Heart right ventricle (tissue), 16 donors: ENCODE data around the gene IL11. TPM values are rescaled to one million over a fixed set of nuclear protein-coding genes. Genes with fewer than 3 reads are reported as not detected.

Experiments
- ATAC-seq, 8 donors: fragments of 200-7000 bp; cut with Tn5 transposase; one replicate each; pipeline ENCODE4 v1.9.1; 2020; ENCODE audit warnings: mild to moderate bottlenecking in 8 of 8, moderate library complexity in 8 of 8, moderate number of reproducible peaks in 1 of 8
- DNase-seq, 2 donors: peaks; one replicate each; pipeline ENCODE4 v3.0.0-alpha.2; 2020
- H3K27ac ChIP-seq, 10 donors: fragments of 200-600 bp; sonication (generic) in 2 of 10; one replicate each; pipeline versions ENCODE4 v1.5.0 to v1.8.0; 2020 to 2022; ENCODE audit warnings: mild to moderate bottlenecking in 3 of 10
- H3K27me3 ChIP-seq, 7 donors: fragments of 200-600 bp; one replicate each; pipeline ENCODE4 v1.8.0; 2021 to 2022; ENCODE audit warnings: mild to moderate bottlenecking in 2 of 7
- H3K36me3 ChIP-seq, 9 donors: fragments of 200-600 bp; sonication (generic) in 1 of 9; one replicate each; pipeline versions ENCODE4 v1.5.0 to v1.8.0; 2020 to 2022; ENCODE audit warnings: mild to moderate bottlenecking in 2 of 9
- H3K4me1 ChIP-seq, 9 donors: fragments of 200-600 bp; sonication (generic) in 1 of 9; one replicate each; pipeline versions ENCODE4 v1.5.0 to v1.8.0; 2020 to 2022; ENCODE audit warnings: mild to moderate bottlenecking in 4 of 9
- H3K4me3 ChIP-seq, 10 donors: fragments of 200-600 bp; sonication (generic) in 2 of 10; one replicate each; pipeline versions ENCODE4 v1.5.0 to v1.8.0; 2020 to 2022; ENCODE audit warnings: mild to moderate bottlenecking in 7 of 10, moderate library complexity in 2 of 10
- H3K9me3 ChIP-seq, 11 donors: fragments of 200-600 bp in 10 of 11; sonication (generic) in 2 of 11; one replicate each; pipeline versions ENCODE4 v1.5.0 to v1.8.0; 2013 to 2022; ENCODE audit warnings: mild to moderate bottlenecking in 2 of 11, control low read depth in 1 of 11, moderate library complexity in 1 of 11
- WGBS, 2 donors: extraction: QIAGEN DNeasy Blood & Tissue Kit; methylation state at CpG; one replicate each; pipeline ENCODE4 v1.1.7; 2013; ENCODE audit warnings: inconsistent platforms in 1 of 2; 5-methylcytosine and 5-hydroxymethylcytosine counted together
- intact Hi-C, 10 donors: fragments of 100-400 bp; cut with DNase I; formaldehyde crosslinking; loops; one replicate each; pipeline versions ENCODE4 v1.11.1 to v1.14.2; 2022
- polyA plus RNA-seq, 2 donors: library from polyadenylated mRNA; stranded (reverse); fragments of 200-250 nt; gene quantifications; one replicate each; pipeline ENCODE4 v1.2.3, GENCODE V29; 2013
- total RNA-seq, 10 donors: library from RNA; stranded (reverse); fragmentation: NEBNext Ultra II Directional in 3 of 10; extraction: Animal tissue kit (Norgen Biotek cat#: 25700) in 3 of 10; gene quantifications; one replicate each; pipeline versions ENCODE4 v1.2.1 to v1.2.4, GENCODE V29; 2021 to 2023
- TF ChIP-seq, protein P1 (sequence below), 9 donors: fragments of 200-600 bp; sonication (generic) in 2 of 9; IDR thresholded peaks; one replicate each; pipeline versions ENCODE4 v1.5.0 to v1.8.0; 2021 to 2022; ENCODE audit warnings: antibody characterized with exemption in 9 of 9, mild to moderate bottlenecking in 5 of 9, moderate library complexity in 1 of 9
- donor health status: Arrhythmogenic right ventricular cardiomyopathy.
- donor health status: ischemic (EF 13 %, LVEDD 7.1; RV severe dilation, severe dysfunction).
- donor health status: healthy with polysubstance abuse.
- donor health status: DM: no; HTN: yes; CAD: no.
- donor health status: DM: no; HTN: no; CAD: no.
- donor health status: ischemic (EF 25% LVEDD 6.9; RV normal size, moderate dysfunction).
- donor health status: ischemic (EF 25% LVEDD 5.7; RV mildly dilated, moderate dysfunction).
- donor health status: healthy.
- donor health status: DM: yes; HTN: yes; CAD: no.
- donor health status: Ischemic cardiomyopathy.
- donor health status: ischemic (EF 35%, LVEDD 5.7; RV mildly dilated, moderate dysfunction).
- donor health status: nonischemic (EF 11% LVEDD 7.7; RV severe dilation, severe dysfunction).
- donor health status: DM: yes; HTN: yes; CAD: no.
- donor health status: PGD.
- donor health status: ischemic (EF 29% LVEDD 5.4; RV normal size, mild dysfunction).
- donor health status: nonischemic (EF 23%, LVEDD 6.1; RV moderate dilation, normal function).

The IL11 gene
- total and polyA plus RNA-seq, 12 donors, result 0.30 to 0.37 TPM; not detected in 10

GRCh38 chr19:55368701-55369563, 1.3 kb downstream of the IL11 start:
- TF ChIP-seq, protein P1, sequence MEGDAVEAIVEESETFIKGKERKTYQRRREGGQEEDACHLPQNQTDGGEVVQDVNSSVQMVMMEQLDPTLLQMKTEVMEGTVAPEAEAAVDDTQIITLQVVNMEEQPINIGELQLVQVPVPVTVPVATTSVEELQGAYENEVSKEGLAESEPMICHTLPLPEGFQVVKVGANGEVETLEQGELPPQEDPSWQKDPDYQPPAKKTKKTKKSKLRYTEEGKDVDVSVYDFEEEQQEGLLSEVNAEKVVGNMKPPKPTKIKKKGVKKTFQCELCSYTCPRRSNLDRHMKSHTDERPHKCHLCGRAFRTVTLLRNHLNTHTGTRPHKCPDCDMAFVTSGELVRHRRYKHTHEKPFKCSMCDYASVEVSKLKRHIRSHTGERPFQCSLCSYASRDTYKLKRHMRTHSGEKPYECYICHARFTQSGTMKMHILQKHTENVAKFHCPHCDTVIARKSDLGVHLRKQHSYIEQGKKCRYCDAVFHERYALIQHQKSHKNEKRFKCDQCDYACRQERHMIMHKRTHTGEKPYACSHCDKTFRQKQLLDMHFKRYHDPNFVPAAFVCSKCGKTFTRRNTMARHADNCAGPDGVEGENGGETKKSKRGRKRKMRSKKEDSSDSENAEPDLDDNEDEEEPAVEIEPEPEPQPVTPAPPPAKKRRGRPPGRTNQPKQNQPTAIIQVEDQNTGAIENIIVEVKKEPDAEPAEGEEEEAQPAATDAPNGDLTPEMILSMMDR (IDR thresholded peaks at IDR 0.05), result no peak
- intact Hi-C loops, result no loop called here
- H3K27me3 ChIP-seq, result peaks cover 22 to 75% (median 67%) of the 10 kb centered on the region in 7 donors

DNA sequence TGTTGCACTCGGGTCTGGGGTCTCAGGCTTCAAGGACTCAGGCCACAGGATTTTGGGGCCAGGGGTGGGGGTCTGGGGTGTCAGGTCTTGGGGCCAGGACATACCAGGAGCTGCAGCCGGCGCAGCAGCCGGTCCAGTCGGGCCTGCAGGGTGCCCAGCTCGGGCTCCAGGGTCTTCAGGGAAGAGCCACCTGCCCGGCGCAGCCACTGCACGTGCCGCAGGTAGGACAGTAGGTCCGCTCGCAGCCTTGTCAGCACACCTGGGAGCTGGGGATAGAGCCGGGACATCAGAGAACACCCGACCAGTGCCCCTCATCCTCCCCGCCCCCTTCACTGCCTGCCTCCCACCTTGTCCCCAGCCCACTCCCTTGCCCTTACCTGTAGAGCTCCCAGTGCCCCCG, 2.2 kb downstream of the IL11 start:
- Histone ChIP-seq H3K36me3 (no peaks in the 10 kb centered on the region), H3K27ac (no peak overlapping the region), H3K4me3 (no peak overlapping the region), H3K4me1 (peaks cover 3 to 17% (median 8%) of the 10 kb centered on the region in 9 donors), H3K27me3 (peaks cover 22 to 70% (median 62%) of the 10 kb centered on the region in 7 donors), H3K9me3 (no peaks in the 10 kb centered on the region)
- WGBS, 2 donors, result 81 to 88% methylated on average over 16 of the region's 16 CpGs
- TF ChIP-seq, protein P1 (IDR thresholded peaks at IDR 0.05), result no peak
- intact Hi-C loops, result no loop called here
- ATAC-seq (no peak), DNase-seq (no peak)

More at GRCh38 chr19:55368701-55369563, 1.3 kb downstream of the IL11 start:
- DNase-seq (no peak), ATAC-seq (peak in 7 of 8 donors; percentile 46 to 78 (median 57))
- Histone ChIP-seq H3K4me1 (peaks cover 3 to 18% (median 10%) of the 10 kb centered on the region in 9 donors), H3K4me3 (peak overlapping the region in 4 of 10 donors; percentile 20 to 30 (median 26)), H3K27ac (no peak overlapping the region), H3K36me3 (no peaks in the 10 kb centered on the region), H3K9me3 (no peaks in the 10 kb centered on the region)
- 9% methylated on average over 39 to 54 of the region's 54 CpGs for WGBS, 2 donors

- Histone ChIP-seq H3K36me3 (no peaks in the 10 kb centered on the region), H3K27me3 (peaks cover 22 to 65% (median 50%) of the 10 kb centered on the region in 7 donors), H3K4me1 (peaks cover 3 to 17% (median 8%) of the 10 kb centered on the region in 9 donors), H3K27ac (no peak overlapping the region), H3K9me3 (no peaks in the 10 kb centered on the region), H3K4me3 (no peak overlapping the region)
- TF ChIP-seq, protein P1 (IDR thresholded peaks at IDR 0.05), result no peak
- WGBS, 2 donors, result 79 to 81% methylated on average over 3 of the region's 3 CpGs
- ATAC-seq, result no peak
- no peak for DNase-seq
- intact Hi-C loops, result no loop called here
Observed at GRCh38 chr19:55366790-55367189, 3.5 kb downstream of the IL11 start.

- Histone ChIP-seq H3K4me1 (peaks cover 3 to 17% (median 8%) of the 10 kb centered on the region in 9 donors), H3K27ac (no peak overlapping the region), H3K4me3 (no peak overlapping the region), H3K27me3 (peaks cover 22 to 61% (median 42%) of the 10 kb centered on the region in 7 donors), H3K36me3 (no peaks in the 10 kb centered on the region), H3K9me3 (no peaks in the 10 kb centered on the region)
- ATAC-seq (no peak), DNase-seq (no peak)
- 71 to 73% methylated on average over 19 of the region's 19 CpGs for WGBS, 2 donors
- TF ChIP-seq, protein P1 (IDR thresholded peaks at IDR 0.05), result no peak
- intact Hi-C loops, result no loop called here
Observed at GRCh38 chr19:55365964-55366363, 4.3 kb downstream of the IL11 start.
